DOHH2 (cell line): ENCODE results near the gene F12.

ENCODE experiments used
- CTCF ChIP-seq: fragments of 200-600 bp; sonication (generic); IDR thresholded peaks from one replicate; pipeline ENCODE4 v1.5.1; 2014; ENCODE audit warnings: antibody characterized with exemption, mild to moderate bottlenecking, low read depth, low read length; ENCODE audit not compliant: poor library complexity, severe bottlenecking
- EZH2phosphoT487 ChIP-seq: fragments of 200-600 bp; sonication (generic); IDR thresholded peaks from 2 replicates; pipeline ENCODE4 v1.6.1; 2017; ENCODE audit warnings: borderline replicate concordance, mild to moderate bottlenecking, antibody characterized with exemption, low read length, moderate library complexity, mixed read lengths

- no peak for TF ChIP-seq CTCF
- TF ChIP-seq EZH2phosphoT487 = no peak
Measured at GRCh38 chr5:177359860-177360259, 49.5 kb downstream of the F12 start.
